Measurements from ENCODE around the gene FGD2.

DNA sequence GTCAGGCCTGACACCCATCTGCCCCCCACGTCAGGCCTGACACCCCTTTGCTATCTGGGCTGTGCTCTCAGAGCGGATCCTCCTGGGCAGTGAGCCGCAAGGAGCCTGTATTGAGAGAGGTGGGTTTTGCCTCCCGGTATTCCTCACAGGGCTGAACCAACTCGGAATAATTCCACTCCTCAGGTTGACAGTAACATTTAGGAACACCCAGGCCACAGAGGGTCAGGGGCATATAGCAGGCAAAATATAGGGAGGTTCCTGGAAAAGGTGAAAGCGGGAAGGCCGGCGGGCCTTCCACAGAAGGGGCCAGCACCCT, 6.8 kb upstream of the FGD2 start:
- peak in 1 of 2 donors; percentile 49 for TF ChIP-seq POLR2A (IDR thresholded peaks at IDR 0.05)
- TF ChIP-seq, protein P1, sequence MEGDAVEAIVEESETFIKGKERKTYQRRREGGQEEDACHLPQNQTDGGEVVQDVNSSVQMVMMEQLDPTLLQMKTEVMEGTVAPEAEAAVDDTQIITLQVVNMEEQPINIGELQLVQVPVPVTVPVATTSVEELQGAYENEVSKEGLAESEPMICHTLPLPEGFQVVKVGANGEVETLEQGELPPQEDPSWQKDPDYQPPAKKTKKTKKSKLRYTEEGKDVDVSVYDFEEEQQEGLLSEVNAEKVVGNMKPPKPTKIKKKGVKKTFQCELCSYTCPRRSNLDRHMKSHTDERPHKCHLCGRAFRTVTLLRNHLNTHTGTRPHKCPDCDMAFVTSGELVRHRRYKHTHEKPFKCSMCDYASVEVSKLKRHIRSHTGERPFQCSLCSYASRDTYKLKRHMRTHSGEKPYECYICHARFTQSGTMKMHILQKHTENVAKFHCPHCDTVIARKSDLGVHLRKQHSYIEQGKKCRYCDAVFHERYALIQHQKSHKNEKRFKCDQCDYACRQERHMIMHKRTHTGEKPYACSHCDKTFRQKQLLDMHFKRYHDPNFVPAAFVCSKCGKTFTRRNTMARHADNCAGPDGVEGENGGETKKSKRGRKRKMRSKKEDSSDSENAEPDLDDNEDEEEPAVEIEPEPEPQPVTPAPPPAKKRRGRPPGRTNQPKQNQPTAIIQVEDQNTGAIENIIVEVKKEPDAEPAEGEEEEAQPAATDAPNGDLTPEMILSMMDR (IDR thresholded peaks at IDR 0.05), result no peak
